IPS-15b (cell line): ENCODE results near the gene PAIP2.

Experiments used
- H3K27me3 ChIP-seq: one replicate; pipeline ENCODE4 v1.6.1; 2013; ENCODE audit warnings: low read length; ENCODE audit not compliant: control insufficient read depth, insufficient read depth
- H3K36me3 ChIP-seq: one replicate; pipeline ENCODE4 v1.6.1; 2013; ENCODE audit warnings: low read length; ENCODE audit not compliant: control insufficient read depth, insufficient read depth
- H3K4me1 ChIP-seq: one replicate; pipeline ENCODE4 v1.6.1; 2013; ENCODE audit warnings: mild to moderate bottlenecking, low read length; ENCODE audit not compliant: control insufficient read depth, insufficient read depth
- H3K4me3 ChIP-seq: one replicate; pipeline ENCODE4 v1.5.1; 2013; ENCODE audit warnings: low read depth, low read length
- H3K9ac ChIP-seq: one replicate; pipeline ENCODE4 v1.6.1; 2013; ENCODE audit warnings: low read depth, mild to moderate bottlenecking, low read length
- H3K9me3 ChIP-seq: one replicate; pipeline ENCODE4 v1.6.1; 2013; ENCODE audit warnings: mild to moderate bottlenecking, low read length; ENCODE audit not compliant: control insufficient read depth, insufficient read depth

PAIP2 gene

GRCh38 chr5:139389701-139390638, 48.3 kb downstream of the PAIP2 start, which contains the start of gene MZB1:
MZB1 (minus strand) TSS chr5:139389913; CDS start chr5:139389856, 57 bp downstream.
- H3K36me3 ChIP-seq = no peaks in the 10 kb centered on the region
- no peak within 1 kb of the TSS for H3K4me3 ChIP-seq
- H3K9me3 ChIP-seq = no peaks in the 10 kb centered on the region
- no peak within 1 kb of the TSS for H3K9ac ChIP-seq
- H3K27me3 ChIP-seq = peaks cover 20% of the 10 kb centered on the region
- H3K4me1 ChIP-seq = peaks cover 11% of the 10 kb centered on the region

- H3K4me1 ChIP-seq = peaks cover 14% of the 10 kb centered on the region
- no peak overlapping the region for H3K4me3 ChIP-seq
- no peak overlapping the region for H3K9ac ChIP-seq
- H3K36me3 ChIP-seq = no peaks in the 10 kb centered on the region
- H3K27me3 ChIP-seq = peaks cover 24% of the 10 kb centered on the region
- H3K9me3 ChIP-seq = no peaks in the 10 kb centered on the region
Observed at GRCh38 chr5:139390639-139391569, 49.2 kb downstream of the PAIP2 start.

DNA sequence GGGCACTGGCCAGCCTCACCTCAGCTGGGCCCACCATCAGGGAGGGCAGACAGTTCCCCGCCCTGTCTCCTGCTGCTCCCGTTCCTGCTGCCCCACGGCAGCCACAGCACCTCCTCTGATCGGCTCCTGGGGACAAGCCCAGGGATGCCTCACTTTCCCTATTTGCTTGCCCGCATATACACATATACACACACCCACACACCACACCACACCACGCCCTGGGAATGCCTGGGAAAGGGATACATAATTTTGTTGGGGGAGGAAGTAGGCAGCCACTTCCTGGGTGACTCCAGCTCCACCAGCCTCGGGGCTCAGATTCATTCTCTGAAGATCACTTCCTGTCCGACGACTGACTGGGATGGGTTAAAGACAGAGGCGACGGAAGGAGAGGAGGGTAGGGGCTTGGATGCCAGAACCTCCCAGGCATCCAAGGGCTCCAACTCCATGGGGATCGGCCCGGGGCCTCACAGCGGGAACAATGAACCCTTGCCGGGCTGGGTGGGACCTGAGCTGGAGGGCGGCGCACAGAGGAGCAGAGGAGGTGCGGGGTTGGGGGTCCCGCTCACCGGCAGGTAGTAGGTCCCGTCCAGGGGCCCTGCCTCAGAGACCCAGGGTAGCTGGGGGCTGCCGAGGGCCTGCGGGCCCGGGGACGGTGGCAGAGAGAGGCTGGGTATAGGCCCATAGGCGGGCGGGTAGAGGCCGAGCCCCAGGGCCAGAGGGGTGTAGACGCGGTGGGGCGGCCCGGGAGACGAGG, 50.1 kb downstream of the PAIP2 start:
- H3K9me3 ChIP-seq = no peaks in the 10 kb centered on the region
- no peak overlapping the region for H3K9ac ChIP-seq
- no peaks in the 10 kb centered on the region for H3K36me3 ChIP-seq
- peak overlapping the region; percentile 72 for H3K4me3 ChIP-seq
- H3K27me3 ChIP-seq = peaks cover 24% of the 10 kb centered on the region
- H3K4me1 ChIP-seq = peaks cover 14% of the 10 kb centered on the region

DNA sequence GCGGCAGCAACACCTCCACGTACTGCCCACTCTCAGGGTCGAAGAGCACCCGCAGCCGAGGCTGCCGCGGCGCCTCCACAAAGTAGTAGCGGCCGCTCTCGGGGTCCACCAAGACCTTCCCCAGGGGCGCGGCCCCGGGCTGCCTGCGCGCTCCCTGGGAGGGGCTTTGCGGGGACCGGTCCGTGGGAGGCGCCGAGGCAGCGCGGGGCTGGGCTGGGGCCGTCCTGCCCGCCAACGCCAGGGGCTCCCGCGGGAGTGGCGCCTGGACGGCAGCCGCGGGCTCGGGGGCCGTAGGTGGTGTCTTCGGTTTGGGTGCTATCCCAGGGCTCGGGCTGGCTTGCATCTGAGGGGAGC, 50.6 kb downstream of the PAIP2 start:
- Histone ChIP-seq H3K27me3 (peaks cover 24% of the 10 kb centered on the region), H3K9me3 (no peaks in the 10 kb centered on the region), H3K9ac (no peak overlapping the region), H3K4me3 (peak overlapping the region; percentile 72), H3K4me1 (peaks cover 14% of the 10 kb centered on the region), H3K36me3 (no peaks in the 10 kb centered on the region)

DNA sequence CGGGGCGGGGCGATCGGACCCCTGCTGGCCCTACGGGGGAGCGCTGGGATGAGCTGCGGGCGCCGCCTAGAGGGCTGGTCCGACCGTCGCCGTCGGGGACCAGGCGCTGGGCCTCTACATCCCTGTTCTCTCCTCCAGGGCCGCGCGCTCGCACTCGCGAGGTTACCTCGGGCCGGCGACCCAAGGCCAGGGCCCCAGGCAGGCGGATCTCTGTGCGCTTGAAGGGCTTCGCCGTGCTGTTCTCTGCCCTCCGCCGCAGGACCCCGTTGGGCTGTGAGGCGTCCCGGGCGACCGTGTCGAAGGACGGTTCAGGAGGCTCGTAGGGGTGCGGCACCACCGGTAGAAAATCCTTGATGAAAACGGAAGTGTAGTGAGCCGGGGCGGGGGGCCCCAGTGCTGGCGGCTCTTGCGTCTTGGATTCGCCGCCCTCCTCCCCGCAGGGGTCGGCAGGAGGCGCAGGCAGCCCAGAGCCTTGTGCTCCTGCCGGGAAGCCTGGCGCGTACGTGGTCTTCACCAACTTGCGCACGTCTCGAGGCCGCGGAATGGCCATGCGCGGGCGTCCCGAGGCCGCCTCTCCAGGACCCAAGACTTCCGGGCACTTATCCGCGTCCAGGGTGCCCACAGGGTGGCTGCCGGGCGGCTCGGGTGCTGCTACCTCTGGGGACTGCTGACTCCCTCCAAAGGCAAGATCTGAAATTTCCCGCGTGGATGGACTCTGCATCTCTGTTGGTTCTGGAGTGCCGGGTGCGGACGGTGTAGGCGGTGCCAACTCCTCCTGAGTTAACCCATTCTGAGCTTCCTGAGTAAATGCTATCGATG, 51.2 kb downstream of the PAIP2 start:
- Histone ChIP-seq H3K27me3 (peaks cover 24% of the 10 kb centered on the region), H3K36me3 (no peaks in the 10 kb centered on the region), H3K9ac (peak overlapping the region; percentile 70), H3K9me3 (no peaks in the 10 kb centered on the region), H3K4me1 (peaks cover 12% of the 10 kb centered on the region), H3K4me3 (peak overlapping the region; percentile 72)

- H3K36me3 ChIP-seq = no peaks in the 10 kb centered on the region
- H3K9me3 ChIP-seq = no peaks in the 10 kb centered on the region
- peaks cover 24% of the 10 kb centered on the region for H3K27me3 ChIP-seq
- peaks cover 5% of the 10 kb centered on the region for H3K4me1 ChIP-seq
- H3K9ac ChIP-seq = peak overlapping the region; percentile 70
- peak overlapping the region; percentile 72 for H3K4me3 ChIP-seq
Observed at GRCh38 chr5:139393497-139394122, 52.0 kb downstream of the PAIP2 start.

DNA sequence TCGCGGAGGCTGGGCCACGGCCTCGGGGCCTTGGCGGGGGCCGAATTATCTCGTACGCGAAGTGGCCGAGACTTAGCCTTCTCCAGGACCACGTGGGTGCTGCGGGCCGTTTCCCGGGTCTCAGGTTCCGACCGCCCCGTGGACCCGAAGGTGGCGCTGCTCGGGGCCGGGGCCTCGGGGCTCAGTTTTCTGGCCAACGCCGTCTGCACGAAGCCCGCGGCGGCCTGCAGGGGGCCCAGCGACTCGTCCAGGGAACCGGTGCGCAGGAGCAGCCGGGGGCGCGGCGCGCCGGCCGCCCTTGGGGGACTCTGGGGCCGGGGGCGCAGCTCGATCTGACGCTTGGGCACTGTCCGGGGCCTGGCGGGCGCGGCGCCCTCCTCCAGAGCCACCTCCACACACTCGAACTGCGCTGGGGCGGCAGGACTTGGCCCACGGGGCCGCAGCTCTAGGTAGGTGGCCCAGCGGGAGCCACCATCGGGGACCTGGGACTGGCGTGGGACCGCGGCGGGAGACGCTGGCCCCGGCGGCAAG, 52.5 kb downstream of the PAIP2 start:
- peaks cover 5% of the 10 kb centered on the region for H3K4me1 ChIP-seq
- no peaks in the 10 kb centered on the region for H3K9me3 ChIP-seq
- H3K4me3 ChIP-seq = peak overlapping the region; percentile 72
- H3K36me3 ChIP-seq = no peaks in the 10 kb centered on the region
- H3K9ac ChIP-seq = peak overlapping the region; percentile 70
- peaks cover 24% of the 10 kb centered on the region for H3K27me3 ChIP-seq

DNA sequence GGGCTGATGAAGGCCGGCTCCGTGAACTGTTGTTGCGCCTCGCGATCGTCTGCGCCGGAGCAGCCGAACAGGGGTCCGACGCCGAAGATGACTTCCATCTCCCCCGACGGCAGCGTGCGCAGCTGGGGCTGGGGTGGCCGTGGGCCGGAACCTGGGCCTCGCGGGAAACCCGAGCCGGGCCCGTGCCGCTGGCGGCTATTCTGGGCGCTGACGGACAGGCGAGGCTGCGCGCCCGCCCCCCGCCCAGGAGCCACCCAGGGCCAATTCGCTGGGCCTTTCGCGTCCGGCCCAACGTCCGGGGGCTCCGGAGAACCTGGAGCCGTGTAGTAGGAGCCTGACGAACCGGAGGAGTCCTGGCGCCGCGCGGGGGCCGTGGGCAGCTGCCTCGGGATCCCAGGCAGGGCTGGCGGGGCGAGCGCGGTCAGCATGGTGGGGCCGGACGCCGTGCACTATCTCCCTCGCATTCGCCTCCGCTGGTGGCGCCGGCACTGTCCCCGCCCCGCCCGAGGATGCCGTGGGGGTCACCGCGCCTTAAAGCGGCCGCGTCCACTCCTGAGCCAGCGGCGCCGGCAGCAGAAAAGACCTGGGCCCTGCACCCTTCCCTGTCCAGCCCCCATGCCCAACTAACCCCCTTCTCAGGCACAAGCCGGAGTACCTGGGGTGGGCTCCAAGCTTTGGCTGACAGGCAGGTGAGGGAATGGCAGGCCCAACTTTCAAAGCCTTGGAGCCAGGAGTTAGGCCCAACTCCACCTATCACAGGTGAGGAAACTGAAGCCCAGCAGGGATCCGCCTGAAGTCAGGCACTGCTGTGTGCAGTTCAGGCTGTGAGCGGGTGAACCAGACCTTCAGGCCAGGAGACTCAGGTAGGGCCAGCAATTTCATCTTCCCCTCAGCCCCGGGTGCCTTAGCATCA, 53.3 kb downstream of the PAIP2 start, which contains the start of gene PROB1:
Gene PROB1 (minus strand): TSS at position 451 of the 913 bp plus-strand sequence. CDS start 23 bp downstream, at position 428.
- H3K27me3 ChIP-seq = peaks cover 24% of the 10 kb centered on the region
- H3K9me3 ChIP-seq = no peaks in the 10 kb centered on the region
- H3K36me3 ChIP-seq = no peaks in the 10 kb centered on the region
- H3K9ac ChIP-seq = peak within 1 kb of the TSS; percentile 70
- peaks cover 5% of the 10 kb centered on the region for H3K4me1 ChIP-seq
- peak within 1 kb of the TSS; percentile 72 for H3K4me3 ChIP-seq

DNA sequence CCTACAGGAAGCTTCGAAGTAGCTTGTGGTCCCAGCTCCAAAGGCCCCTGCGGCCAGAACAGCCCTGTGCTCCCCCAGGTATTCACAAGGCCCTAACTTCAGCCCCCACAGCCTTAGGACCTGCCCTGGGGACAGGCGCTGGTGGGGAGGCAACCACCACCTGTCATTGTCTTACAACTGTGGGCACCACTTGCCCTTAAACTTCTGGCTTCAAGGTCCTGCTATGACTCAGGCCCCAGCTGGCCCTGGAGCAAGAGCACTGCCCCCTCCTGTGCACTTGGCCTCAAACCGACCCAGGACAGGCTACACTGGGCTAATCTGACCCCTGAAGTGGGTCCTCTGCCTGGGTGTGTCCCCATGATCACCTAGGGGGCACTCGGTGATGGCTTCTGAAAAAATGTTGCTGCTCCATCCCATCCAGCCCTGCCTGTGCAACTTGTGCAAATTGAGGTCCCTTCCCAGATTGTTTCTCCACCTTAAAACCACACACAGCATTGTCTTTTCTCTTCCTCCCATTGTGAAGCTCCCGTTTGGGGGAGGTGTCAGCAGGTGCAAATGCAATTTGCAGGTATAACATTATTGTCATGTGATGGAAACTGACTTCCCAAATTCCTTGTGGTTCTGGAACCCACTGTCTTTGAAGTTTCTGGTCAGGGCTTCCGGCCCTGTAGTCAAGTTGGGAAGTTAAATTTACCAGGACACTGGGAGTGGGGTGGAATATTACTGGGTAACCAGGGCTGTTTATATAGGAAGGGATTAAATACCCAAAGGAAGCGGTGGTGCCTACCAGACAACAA, 54.4 kb downstream of the PAIP2 start:
- Histone ChIP-seq H3K36me3 (no peaks in the 10 kb centered on the region), H3K4me1 (peaks cover 5% of the 10 kb centered on the region), H3K9ac (no peak overlapping the region), H3K27me3 (peaks cover 22% of the 10 kb centered on the region), H3K4me3 (no peak overlapping the region), H3K9me3 (no peaks in the 10 kb centered on the region)
